ENCODE data around the gene VDR. TPM values are rescaled to one million over a fixed set of nuclear protein-coding genes. Genes with fewer than 3 reads are reported as not detected.

VDR gene
- total and polyA plus RNA-seq, 2 donors (not counting 1 experiment from before 2014, with no cell fraction given), result 16.2 to 24.4 TPM

DNA sequence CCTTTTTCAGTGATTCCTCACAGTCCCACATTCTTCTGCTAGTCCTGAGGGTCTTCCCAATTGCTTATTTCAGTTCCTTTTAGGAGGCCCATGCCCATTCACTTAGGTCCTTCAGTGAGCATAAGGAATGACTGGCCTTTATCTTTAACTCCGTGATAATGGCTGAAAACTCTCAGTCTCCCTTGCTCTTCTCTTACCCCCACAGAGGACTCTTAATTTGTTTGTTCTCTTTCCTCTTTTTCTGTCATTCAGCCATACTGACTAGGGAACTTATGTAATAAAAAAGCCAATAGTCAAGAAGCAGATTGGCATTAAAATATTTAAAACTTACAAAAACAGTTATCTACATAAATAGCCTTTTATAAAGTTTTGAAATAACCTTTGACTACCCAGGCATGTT, 17.1 kb upstream of the VDR start:
- H3K9ac ChIP-seq (ENCODE audit: insufficient read depth, low read length), result no peak overlapping the region
- no peaks in the 10 kb centered on the region for H4K20me1 ChIP-seq (ENCODE audit: control insufficient read depth, extremely low read depth, insufficient read depth, low read length)
- no peak overlapping the region for H2AFZ ChIP-seq (ENCODE audit: low read length)
- H3K4me1 ChIP-seq (ENCODE audit: control insufficient read depth, extremely low read depth, insufficient read depth, low read length), result no peaks in the 10 kb centered on the region
- peaks cover 26% of the 10 kb centered on the region for H3K27me3 ChIP-seq (ENCODE audit: control insufficient read depth, insufficient read depth, low read length)
- no peaks in the 10 kb centered on the region for H3K79me2 ChIP-seq (ENCODE audit: control insufficient read depth, insufficient read depth, low read length)
- no peak overlapping the region for H3K27ac ChIP-seq (ENCODE audit: insufficient read depth, low read length)
- DNase-seq (ENCODE audit: low read depth in 2 of 2), result no peak
- H3K36me3 ChIP-seq (ENCODE audit: control insufficient read depth, insufficient read depth, low read length), result no peaks in the 10 kb centered on the region
- TF ChIP-seq, protein P1, sequence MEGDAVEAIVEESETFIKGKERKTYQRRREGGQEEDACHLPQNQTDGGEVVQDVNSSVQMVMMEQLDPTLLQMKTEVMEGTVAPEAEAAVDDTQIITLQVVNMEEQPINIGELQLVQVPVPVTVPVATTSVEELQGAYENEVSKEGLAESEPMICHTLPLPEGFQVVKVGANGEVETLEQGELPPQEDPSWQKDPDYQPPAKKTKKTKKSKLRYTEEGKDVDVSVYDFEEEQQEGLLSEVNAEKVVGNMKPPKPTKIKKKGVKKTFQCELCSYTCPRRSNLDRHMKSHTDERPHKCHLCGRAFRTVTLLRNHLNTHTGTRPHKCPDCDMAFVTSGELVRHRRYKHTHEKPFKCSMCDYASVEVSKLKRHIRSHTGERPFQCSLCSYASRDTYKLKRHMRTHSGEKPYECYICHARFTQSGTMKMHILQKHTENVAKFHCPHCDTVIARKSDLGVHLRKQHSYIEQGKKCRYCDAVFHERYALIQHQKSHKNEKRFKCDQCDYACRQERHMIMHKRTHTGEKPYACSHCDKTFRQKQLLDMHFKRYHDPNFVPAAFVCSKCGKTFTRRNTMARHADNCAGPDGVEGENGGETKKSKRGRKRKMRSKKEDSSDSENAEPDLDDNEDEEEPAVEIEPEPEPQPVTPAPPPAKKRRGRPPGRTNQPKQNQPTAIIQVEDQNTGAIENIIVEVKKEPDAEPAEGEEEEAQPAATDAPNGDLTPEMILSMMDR (conservative IDR thresholded peaks at IDR 0.05 in 1 of 2, IDR thresholded peaks at IDR 0.05 in 1 of 2; ENCODE audit: low read depth in 1 of 2, low read length in 2 of 2), result no peak
- TF ChIP-seq EZH2 (IDR thresholded peaks at IDR 0.05; ENCODE audit: low read length, missing control alignments), result no peak
- H3K4me3 ChIP-seq (replicated peaks in 1 of 4; ENCODE audit: control extremely low read depth in 1 of 4, insufficient read depth in 1 of 4, low read depth in 3 of 4, low read length in 4 of 4), result no peak overlapping the region
- no peaks in the 10 kb centered on the region for H3K9me3 ChIP-seq (ENCODE audit: control insufficient read depth, insufficient read depth, low read depth, low read length)
- H3K4me2 ChIP-seq (ENCODE audit: extremely low read depth, insufficient read depth, low read length), result no peak overlapping the region

DNA sequence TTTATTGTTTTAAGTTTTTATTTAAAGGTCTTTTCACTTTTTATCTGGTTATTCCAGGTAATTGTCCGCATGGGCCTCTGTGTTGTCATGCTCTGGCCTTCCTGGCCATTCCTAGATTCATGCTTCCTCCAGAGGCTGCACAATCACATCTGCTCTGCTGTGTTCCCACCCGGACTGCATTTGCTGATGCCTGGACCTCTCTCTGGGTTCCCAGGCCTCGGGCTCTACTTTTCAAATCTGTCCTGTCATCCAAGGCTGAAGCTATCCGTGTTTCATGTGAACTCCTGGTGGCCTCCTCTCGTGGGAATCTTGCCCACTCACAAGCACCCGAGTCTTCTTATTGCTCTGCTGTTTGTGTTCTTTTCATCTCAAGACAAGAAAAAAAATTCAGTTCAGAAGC, 16.1 kb upstream of the VDR start:
- DNase-seq (ENCODE audit: low read depth in 2 of 2), result no peak

DNA sequence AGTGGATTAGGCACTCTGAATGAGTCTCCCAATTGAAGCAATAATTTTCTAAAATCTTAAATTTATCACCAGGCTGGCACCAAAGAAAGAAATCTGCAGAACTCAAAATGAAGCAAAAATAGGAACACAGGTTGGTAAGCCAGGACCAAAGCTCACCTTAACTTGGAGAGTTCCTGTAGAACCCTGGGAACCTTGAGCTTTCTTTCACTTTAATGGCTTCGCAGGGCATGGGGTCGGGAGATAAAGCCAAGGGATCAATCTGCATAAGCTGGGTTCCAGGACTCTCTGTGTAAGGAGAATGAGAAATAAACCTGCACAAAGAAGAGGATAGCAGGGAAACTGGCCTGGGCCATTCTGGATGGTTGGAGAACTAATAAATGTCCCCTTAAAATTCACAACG, 8.3 kb upstream of the VDR start:
- H3K4me3 ChIP-seq (replicated peaks in 1 of 4; ENCODE audit: control extremely low read depth in 1 of 4, insufficient read depth in 1 of 4, low read depth in 3 of 4, low read length in 4 of 4), result no peak overlapping the region
- no peak overlapping the region for H3K4me2 ChIP-seq (ENCODE audit: extremely low read depth, insufficient read depth, low read length)
- no peak for DNase-seq (ENCODE audit: low read depth in 2 of 2)
- H2AFZ ChIP-seq (ENCODE audit: low read length), result no peak overlapping the region
- H3K27ac ChIP-seq (ENCODE audit: insufficient read depth, low read length), result no peak overlapping the region
- H3K79me2 ChIP-seq (ENCODE audit: control insufficient read depth, insufficient read depth, low read length), result no peaks in the 10 kb centered on the region
- H3K27me3 ChIP-seq (ENCODE audit: control insufficient read depth, insufficient read depth, low read length), result peaks cover 16% of the 10 kb centered on the region
- no peak overlapping the region for H3K9ac ChIP-seq (ENCODE audit: insufficient read depth, low read length)
- H3K36me3 ChIP-seq (ENCODE audit: control insufficient read depth, insufficient read depth, low read length), result no peaks in the 10 kb centered on the region
- no peaks in the 10 kb centered on the region for H3K9me3 ChIP-seq (ENCODE audit: control insufficient read depth, insufficient read depth, low read depth, low read length)
- no peaks in the 10 kb centered on the region for H3K4me1 ChIP-seq (ENCODE audit: control insufficient read depth, extremely low read depth, insufficient read depth, low read length)
- H4K20me1 ChIP-seq (ENCODE audit: control insufficient read depth, extremely low read depth, insufficient read depth, low read length), result no peaks in the 10 kb centered on the region
- TF ChIP-seq, protein P1 (conservative IDR thresholded peaks at IDR 0.05 in 1 of 2, IDR thresholded peaks at IDR 0.05 in 1 of 2; ENCODE audit: low read depth in 1 of 2, low read length in 2 of 2), result no peak
- TF ChIP-seq EZH2 (IDR thresholded peaks at IDR 0.05; ENCODE audit: low read length, missing control alignments), result no peak

More for the DNA sequence above, 16.1 kb upstream of the VDR start:
- no peaks in the 10 kb centered on the region for H3K9me3 ChIP-seq (ENCODE audit: control insufficient read depth, insufficient read depth, low read depth, low read length)
- no peaks in the 10 kb centered on the region for H3K79me2 ChIP-seq (ENCODE audit: control insufficient read depth, insufficient read depth, low read length)
- TF ChIP-seq EZH2 (IDR thresholded peaks at IDR 0.05; ENCODE audit: low read length, missing control alignments), result no peak
- TF ChIP-seq, protein P1 (conservative IDR thresholded peaks at IDR 0.05 in 1 of 2, IDR thresholded peaks at IDR 0.05 in 1 of 2; ENCODE audit: low read depth in 1 of 2, low read length in 2 of 2), result no peak
- H3K27ac ChIP-seq (ENCODE audit: insufficient read depth, low read length), result no peak overlapping the region
- H3K4me2 ChIP-seq (ENCODE audit: extremely low read depth, insufficient read depth, low read length), result no peak overlapping the region
- H3K9ac ChIP-seq (ENCODE audit: insufficient read depth, low read length), result no peak overlapping the region
- H3K36me3 ChIP-seq (ENCODE audit: control insufficient read depth, insufficient read depth, low read length), result no peaks in the 10 kb centered on the region
- H3K27me3 ChIP-seq (ENCODE audit: control insufficient read depth, insufficient read depth, low read length), result peaks cover 16% of the 10 kb centered on the region
- no peaks in the 10 kb centered on the region for H3K4me1 ChIP-seq (ENCODE audit: control insufficient read depth, extremely low read depth, insufficient read depth, low read length)
- no peak overlapping the region for H2AFZ ChIP-seq (ENCODE audit: low read length)
- H3K4me3 ChIP-seq (replicated peaks in 1 of 4; ENCODE audit: control extremely low read depth in 1 of 4, insufficient read depth in 1 of 4, low read depth in 3 of 4, low read length in 4 of 4), result no peak overlapping the region
- no peaks in the 10 kb centered on the region for H4K20me1 ChIP-seq (ENCODE audit: control insufficient read depth, extremely low read depth, insufficient read depth, low read length)
